ENCODE results near the gene KCNIP1.

- TF ChIP-seq POLR2A (IDR thresholded peaks at IDR 0.05) (no peak), CTCF (IDR thresholded peaks at IDR 0.05) (no peak)
These were observed 197.5 kb downstream of the KCNIP1 start for GRCh38 chr5:170701334-170701733.

Data from body of pancreas (tissue), 4 donors.